GM19467 (cell line): Measurements from ENCODE around the gene KDM4B.

Experiments
- ATAC-seq: cut with Tn5 transposase; IDR thresholded peaks from one replicate; pipeline ENCODE4 v1.9.1; 2021; ENCODE audit warnings: mild to moderate bottlenecking, moderate library complexity; ENCODE audit not compliant: unreplicated experiment

Gene KDM4B

DNA sequence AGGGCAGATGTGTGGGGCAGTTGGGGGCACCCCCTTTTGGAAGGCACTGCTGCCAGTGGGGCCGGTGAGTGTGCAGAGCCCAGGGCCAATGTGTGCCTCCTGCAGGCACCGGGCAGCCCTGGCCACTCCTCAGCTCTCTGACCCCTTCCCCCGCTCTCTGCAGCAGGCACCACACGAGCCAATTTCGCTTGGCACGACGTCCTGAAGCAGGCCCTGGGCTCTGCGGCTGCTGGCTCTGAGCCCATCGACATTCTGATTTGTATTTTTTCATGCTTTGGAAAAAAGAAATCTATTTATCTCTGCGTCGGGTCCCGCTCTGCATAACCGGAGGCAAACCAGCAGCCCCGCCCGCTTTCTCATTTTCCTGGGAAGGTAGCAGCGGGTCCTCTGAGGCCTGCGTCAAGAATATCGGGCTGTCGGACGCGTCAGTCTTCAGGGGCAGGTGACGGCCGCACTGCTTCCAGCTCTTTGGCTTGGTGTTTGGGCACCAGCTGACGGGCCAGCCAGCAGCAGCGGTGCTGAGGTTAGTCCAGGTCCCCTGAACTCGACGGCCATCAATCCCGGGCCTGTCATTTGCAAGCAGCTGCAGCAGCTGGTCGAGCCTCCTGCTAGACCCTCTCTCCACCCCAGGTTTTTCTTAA, 134.3 kb downstream of the KDM4B start:
- no peak for ATAC-seq

- no peak for ATAC-seq
Measured at GRCh38 chr19:5103812-5104410, 135.0 kb downstream of the KDM4B start.

DNA sequence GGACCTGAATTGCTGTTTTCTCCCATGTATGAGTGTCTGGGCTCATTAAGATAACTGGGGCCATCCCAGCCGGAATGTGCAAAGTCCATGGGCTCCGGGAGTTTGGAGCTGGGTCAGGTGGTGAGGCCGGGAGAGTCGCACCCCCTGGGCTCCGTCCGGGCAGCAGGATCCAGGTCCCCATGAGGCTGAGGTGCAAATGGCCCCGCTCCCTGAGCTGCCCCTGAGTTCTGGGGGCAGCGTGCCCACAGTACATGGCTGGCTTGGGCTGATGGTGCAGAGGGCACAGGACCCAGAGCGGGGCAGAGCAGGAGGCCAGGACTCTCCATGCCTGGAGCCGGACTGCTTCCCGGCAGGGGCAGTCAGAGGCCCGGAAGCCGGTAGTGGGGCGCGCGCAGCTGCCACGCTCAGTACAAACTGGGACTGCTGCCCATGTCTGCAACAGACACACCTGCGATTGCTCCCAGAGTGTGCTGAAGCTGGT, 136.0 kb downstream of the KDM4B start:
- ATAC-seq, result no peak

DNA sequence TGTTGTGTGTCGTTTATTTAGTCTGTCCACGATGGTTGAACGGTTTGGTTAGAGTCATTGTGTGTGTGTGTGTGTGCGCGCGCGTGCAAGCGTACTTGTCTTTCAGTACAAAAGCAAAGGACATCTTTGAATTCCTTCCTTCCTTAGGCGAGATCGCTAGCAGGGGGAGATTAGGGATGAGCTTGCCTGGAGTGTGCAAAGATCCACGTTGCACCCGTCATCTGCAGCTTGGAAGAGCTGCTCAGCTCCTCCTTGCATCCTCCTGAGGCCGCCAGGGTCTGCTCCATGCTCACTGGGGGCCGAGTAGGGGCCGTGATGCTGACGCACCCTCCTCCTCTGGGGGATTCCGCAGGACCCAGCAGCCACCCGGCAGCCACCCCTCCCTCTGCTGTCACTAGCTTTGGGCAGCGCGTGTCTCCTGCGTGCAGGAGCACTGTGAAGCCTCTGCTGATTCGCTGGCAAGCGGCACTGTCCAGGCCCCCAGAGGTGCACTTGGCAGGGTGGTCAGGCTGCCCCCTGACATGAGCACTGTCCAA, 137.3 kb downstream of the KDM4B start:
- ATAC-seq, result no peak

DNA sequence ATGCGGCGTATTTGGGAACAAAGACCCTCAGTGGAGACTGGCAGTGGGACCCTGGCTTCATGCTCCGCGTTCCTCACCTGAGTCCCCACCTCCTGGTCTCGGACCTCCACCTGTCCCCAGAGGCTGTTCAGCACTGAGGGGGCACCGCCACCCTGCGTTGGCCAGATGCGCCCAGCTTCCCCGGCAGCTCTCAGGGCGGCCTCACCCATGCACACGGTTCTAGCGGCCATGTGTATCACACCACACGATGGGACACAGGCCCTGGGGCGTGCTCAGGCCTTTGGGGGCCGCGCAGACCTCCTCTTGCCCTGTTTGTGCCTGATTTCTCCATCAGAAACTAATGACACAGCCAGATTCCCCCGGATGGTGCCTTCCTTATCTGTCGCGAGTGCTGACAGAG, 138.1 kb downstream of the KDM4B start:
- no peak for ATAC-seq

GRCh38 chr19:5107432-5108122, 138.7 kb downstream of the KDM4B start:
- ATAC-seq, result no peak

- no peak for ATAC-seq
Measured at GRCh38 chr19:5108123-5108596, 139.2 kb downstream of the KDM4B start.

- no peak for ATAC-seq
Measured at GRCh38 chr19:5108866-5109265, 140.0 kb downstream of the KDM4B start.

GRCh38 chr19:5109560-5109959, 140.6 kb downstream of the KDM4B start:
- ATAC-seq, result no peak

GRCh38 chr19:5110546-5110945, 141.6 kb downstream of the KDM4B start:
- no peak for ATAC-seq

GRCh38 chr19:5111051-5111450, 142.1 kb downstream of the KDM4B start:
- no peak for ATAC-seq

DNA sequence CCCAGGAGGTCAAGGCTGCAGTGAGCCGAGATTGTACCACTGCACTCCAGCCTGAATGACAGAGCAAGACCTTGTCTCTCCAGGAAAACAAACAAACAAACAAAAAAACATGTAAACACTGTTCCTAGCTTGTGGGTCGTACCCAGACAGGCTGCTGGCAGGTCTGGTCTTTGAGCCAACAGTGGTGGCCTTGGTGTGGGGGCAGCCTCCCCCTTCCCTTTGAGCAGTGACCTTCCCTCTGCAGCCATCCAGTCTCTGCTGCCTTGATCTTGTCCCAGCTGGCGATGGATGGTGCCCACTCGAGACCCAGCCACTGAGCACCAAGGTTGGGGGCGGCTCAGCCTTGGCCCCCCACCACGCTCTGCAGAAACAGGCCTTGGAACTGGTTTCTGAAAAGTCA, 143.3 kb downstream of the KDM4B start:
- no peak for ATAC-seq

- no peak for ATAC-seq
Measured at GRCh38 chr19:5112681-5113575, 144.0 kb downstream of the KDM4B start.

- ATAC-seq, result no peak
Measured at GRCh38 chr19:5113633-5114586, 145.0 kb downstream of the KDM4B start.

DNA sequence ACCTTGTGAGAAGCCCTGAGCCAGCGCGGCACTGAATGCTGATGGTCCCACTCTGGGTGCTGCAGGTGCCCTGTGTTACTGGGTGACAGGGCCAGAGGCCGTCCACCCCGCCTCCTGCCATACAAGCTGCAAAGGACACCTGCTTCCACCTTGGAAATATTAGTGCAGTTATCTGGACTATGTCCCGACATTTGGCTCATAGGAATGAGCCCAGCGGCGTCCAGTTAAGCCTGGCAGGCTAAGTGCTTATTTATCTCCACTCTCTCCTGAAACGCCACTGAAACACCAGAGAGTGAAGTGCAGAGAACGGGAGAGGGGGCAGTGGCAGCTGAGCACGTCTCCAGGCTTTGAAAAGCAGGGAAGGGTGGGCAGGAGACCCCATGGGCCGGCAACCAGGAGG, 145.8 kb downstream of the KDM4B start:
- ATAC-seq, result no peak

- no peak for ATAC-seq
Measured at GRCh38 chr19:5115351-5115750, 146.4 kb downstream of the KDM4B start.

DNA sequence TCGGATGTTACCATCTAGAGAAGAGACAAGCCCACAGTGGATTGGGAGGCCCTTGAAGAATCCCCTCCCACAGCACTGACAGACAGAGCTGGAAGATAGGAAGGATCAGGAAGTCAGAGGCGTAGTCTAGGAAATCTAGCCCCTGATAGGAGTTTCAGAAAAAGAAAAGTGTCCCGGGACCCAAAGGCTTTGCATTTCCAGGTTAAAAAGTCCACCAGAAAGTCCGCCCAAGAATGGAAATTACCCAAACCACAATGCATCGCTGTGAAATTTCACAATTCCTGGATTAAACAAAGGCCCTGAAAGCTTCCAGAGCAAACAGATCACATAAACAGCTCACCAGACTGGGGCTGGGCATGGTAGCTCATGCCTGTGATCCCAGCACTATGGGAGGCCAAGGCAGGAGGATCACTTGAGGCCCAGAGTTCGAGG, 146.9 kb downstream of the KDM4B start:
- no peak for ATAC-seq

DNA sequence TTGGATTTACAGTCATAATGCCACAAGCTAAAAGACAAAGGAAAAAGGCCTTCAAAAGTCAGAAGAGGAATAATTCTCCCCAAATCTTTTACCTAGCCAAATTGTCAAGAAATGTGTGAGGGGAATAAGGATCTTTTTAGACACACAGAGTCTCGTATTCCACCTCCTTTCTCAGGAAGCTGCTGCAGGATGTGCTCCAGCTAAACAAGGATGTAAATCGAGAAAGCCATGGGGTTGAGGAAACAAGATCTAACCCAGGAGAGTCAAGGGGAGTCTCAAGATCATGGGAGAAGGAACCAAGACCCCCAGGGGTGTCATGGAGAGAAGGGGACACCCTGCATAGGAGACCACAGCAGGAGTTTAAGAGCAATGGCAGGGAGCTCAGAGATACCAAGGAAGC, 147.4 kb downstream of the KDM4B start:
- no peak for ATAC-seq

DNA sequence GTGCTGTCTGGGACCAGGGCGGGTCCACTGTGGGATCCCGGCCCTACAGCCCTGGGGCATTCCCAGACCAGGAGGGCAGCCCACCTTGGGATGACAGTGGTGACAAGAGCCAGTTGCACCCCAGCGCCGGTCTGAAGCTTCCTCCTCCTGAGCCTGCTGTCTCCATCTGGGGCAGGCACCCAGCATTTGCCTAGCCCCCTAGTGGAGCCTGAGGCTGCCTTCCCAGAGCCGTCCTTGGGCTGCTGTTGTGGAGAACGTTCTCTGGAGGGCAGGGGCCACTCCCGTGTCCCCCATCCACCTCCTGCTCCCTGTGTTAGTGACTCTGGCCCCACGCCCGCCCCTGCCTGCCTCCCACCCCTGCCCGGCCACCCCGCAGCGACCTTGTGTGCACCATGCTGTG, 148.5 kb downstream of the KDM4B start:
- ATAC-seq, result no peak

DNA sequence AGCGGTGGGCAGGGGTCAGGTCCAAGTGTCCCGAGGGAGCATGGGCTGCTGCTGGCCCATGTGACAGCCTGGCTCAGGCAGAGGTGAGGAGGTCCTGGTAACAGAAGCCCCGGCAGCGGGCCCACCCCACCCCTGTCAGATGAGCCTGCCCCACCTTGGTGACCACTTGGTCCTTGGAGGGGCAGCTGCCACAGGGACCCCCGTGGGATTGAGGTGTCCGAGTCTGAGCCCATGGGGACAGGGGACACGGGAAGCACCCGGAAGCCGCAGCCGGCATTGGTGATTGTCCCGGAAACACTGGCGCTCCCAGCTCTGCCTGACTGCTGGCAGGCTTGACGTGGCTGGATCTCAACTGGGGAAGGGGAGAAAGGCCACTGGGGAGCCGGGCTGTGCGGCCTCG, 149.1 kb downstream of the KDM4B start:
- ATAC-seq, result no peak
